Spleen (tissue), 7 donors: ENCODE data around the gene OBP2A.

ENCODE experiments used
- POLR2A ChIP-seq, 3 donors: fragments of 450-650 bp; IDR thresholded peaks; one replicate each; pipeline ENCODE4 v1.5.1; 2017; ENCODE audit warnings: antibody characterized with exemption in 3 of 3, mild to moderate bottlenecking in 1 of 3
- POLR2AphosphoS5 ChIP-seq, 3 donors: sonication (generic); formaldehyde crosslinking; IDR thresholded peaks; one replicate each; pipeline ENCODE4 v1.5.1; 2017; ENCODE audit warnings: antibody characterized with exemption in 3 of 3
- TF ChIP-seq, protein P1 (sequence below), 11 experiments: fragments of 200-600 bp in 7 of 11; fragments of 450-650 bp in 4 of 11; sonication (generic) in 4 of 11; IDR thresholded peaks in 8 of 11; conservative IDR thresholded peaks in 3 of 11; 1 replicate in 7 of 11; 2 replicates in 4 of 11; pipeline versions ENCODE4 v1.4.0 to v1.8.0; 2016 to 2021; ENCODE audit warnings: antibody characterized with exemption in 11 of 11, inconsistent platforms in 4 of 11, mild to moderate bottlenecking in 1 of 11
- donor health status: DM: no; HTN: no; CAD: no; lungs with moderate emphysema.
- donor health status: DM: no; HTN: no; CAD: no.
- donor health status: DM: no; HTN: no; CAD: no.

DNA sequence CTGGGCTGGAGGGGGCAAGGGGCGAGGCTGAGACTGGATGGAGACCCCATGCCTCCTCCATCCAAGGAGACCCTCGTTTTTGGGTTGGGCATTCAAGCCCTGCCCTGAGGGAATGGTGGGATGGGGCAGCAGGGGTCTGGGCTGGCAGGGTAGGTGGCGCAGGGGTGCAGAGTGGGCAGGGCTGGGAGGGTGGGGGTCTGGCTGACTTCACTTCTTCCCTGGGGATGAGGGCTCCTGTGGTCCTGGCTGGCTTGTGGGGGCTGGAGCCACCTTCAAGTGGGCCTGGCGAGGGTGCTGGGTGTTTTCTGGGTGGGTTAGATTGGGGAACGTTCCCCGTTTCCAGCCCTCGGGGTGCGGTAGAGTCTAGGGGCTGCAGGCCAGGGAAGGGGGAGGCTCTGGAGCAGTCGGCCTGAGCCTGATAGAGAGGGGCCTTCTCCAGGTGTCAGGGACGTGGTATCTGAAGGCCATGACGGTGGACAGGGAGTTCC lies 24.3 kb upstream of the OBP2A start:
- TF ChIP-seq, protein P1, sequence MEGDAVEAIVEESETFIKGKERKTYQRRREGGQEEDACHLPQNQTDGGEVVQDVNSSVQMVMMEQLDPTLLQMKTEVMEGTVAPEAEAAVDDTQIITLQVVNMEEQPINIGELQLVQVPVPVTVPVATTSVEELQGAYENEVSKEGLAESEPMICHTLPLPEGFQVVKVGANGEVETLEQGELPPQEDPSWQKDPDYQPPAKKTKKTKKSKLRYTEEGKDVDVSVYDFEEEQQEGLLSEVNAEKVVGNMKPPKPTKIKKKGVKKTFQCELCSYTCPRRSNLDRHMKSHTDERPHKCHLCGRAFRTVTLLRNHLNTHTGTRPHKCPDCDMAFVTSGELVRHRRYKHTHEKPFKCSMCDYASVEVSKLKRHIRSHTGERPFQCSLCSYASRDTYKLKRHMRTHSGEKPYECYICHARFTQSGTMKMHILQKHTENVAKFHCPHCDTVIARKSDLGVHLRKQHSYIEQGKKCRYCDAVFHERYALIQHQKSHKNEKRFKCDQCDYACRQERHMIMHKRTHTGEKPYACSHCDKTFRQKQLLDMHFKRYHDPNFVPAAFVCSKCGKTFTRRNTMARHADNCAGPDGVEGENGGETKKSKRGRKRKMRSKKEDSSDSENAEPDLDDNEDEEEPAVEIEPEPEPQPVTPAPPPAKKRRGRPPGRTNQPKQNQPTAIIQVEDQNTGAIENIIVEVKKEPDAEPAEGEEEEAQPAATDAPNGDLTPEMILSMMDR (IDR thresholded peaks at IDR 0.05 in 8 of 11, conservative IDR thresholded peaks at IDR 0.05 in 3 of 11) = no peak
- TF ChIP-seq POLR2A (IDR thresholded peaks at IDR 0.05) (no peak), POLR2AphosphoS5 (IDR thresholded peaks at IDR 0.05) (no peak)
